COLO668 (cell line): Measurements from ENCODE around the gene UTP14C.
"Not testable (repeated sequence)": the region's sequence is repeated elsewhere in the genome, so short reads cannot be mapped to it uniquely, and the experiment has no call there.

ENCODE experiments used
- DNase-seq: peaks from one replicate; lab custom pipeline; 2025; ENCODE audit not compliant: unreplicated experiment; lab: John Stamatoyannopoulos, UW

UTP14C gene

GRCh38 chr13:52024481-52024880 lies at the start of gene UTP14C:
Gene UTP14C (plus strand): TSS chr13:52024691. CDS start chr13:52028805, 4,114 bp downstream.
- DNase-seq: no peak

- no peak for DNase-seq
Observed at GRCh38 chr13:51976423-51976822, 48.1 kb upstream of the UTP14C start.

- DNase-seq: no peak
Observed at GRCh38 chr13:51976890-51977289, 47.6 kb upstream of the UTP14C start.

GRCh38 chr13:51977625-51978024 lies 46.9 kb upstream of the UTP14C start:
- DNase-seq: no peak

GRCh38 chr13:51978796-51979556 lies 45.5 kb upstream of the UTP14C start:
- DNase-seq: no peak

- no peak for DNase-seq
Observed at GRCh38 chr13:51980908-51981307, 43.6 kb upstream of the UTP14C start.

- DNase-seq: no peak
Observed at GRCh38 chr13:51981355-51981754, 43.1 kb upstream of the UTP14C start.

- DNase-seq: not testable (repeated sequence)
Observed at GRCh38 chr13:51983292-51983691, 41.2 kb upstream of the UTP14C start.

- DNase-seq: not testable (repeated sequence)
Observed at GRCh38 chr13:51984904-51985303, 39.6 kb upstream of the UTP14C start.

- DNase-seq: no peak
Observed at GRCh38 chr13:51988988-51989618, 35.4 kb upstream of the UTP14C start.

- DNase-seq: no peak
Observed at GRCh38 chr13:51993713-51994112, 30.8 kb upstream of the UTP14C start.

GRCh38 chr13:51995677-51996551 lies 28.6 kb upstream of the UTP14C start:
- no peak for DNase-seq

GRCh38 chr13:51996641-51997040 lies 27.9 kb upstream of the UTP14C start:
- no peak for DNase-seq

GRCh38 chr13:51997186-51997585 lies 27.3 kb upstream of the UTP14C start:
- no peak for DNase-seq

GRCh38 chr13:51997641-51998330 lies 26.7 kb upstream of the UTP14C start:
- DNase-seq: peak; percentile 81

- DNase-seq: peak; percentile 84
Observed at GRCh38 chr13:51998723-51999509, 25.6 kb upstream of the UTP14C start.

- no peak for DNase-seq
Observed at GRCh38 chr13:51999510-51999911, 25.0 kb upstream of the UTP14C start.

GRCh38 chr13:51999921-52000320 lies 24.6 kb upstream of the UTP14C start:
- no peak for DNase-seq

- DNase-seq: no peak
Observed at GRCh38 chr13:52001120-52001731, 23.3 kb upstream of the UTP14C start.

GRCh38 chr13:52002361-52002760 lies 22.1 kb upstream of the UTP14C start:
- no peak for DNase-seq
